Muscle of arm (tissue), 12 donors: ENCODE data around the gene NYNRIN. TPM values are rescaled to one million over a fixed set of nuclear protein-coding genes. Genes with fewer than 3 reads are reported as not detected.
A peak's percentile ranks its signal among the peaks of the same experiment; 100 is the strongest.
"Not testable (repeated sequence)": the region's sequence is repeated elsewhere in the genome, so short reads cannot be mapped to it uniquely, and the experiment has no call there.

Experiments used
- DNase-seq: peaks from one replicate; pipeline ENCODE4 v3.0.0-alpha.2; 2013
- polyA plus RNA-seq, 12 donors: library from polyadenylated mRNA; unstranded; fragments of 120-200 nt; gene quantifications; one replicate each; pipeline ENCODE4 v1.2.1, GENCODE V29; 2013; ENCODE audit not compliant: insufficient read length in 12 of 12

NYNRIN gene
- polyA plus RNA-seq, 12 donors: 19.2 to 60.0 (median 30.0) TPM

DNA sequence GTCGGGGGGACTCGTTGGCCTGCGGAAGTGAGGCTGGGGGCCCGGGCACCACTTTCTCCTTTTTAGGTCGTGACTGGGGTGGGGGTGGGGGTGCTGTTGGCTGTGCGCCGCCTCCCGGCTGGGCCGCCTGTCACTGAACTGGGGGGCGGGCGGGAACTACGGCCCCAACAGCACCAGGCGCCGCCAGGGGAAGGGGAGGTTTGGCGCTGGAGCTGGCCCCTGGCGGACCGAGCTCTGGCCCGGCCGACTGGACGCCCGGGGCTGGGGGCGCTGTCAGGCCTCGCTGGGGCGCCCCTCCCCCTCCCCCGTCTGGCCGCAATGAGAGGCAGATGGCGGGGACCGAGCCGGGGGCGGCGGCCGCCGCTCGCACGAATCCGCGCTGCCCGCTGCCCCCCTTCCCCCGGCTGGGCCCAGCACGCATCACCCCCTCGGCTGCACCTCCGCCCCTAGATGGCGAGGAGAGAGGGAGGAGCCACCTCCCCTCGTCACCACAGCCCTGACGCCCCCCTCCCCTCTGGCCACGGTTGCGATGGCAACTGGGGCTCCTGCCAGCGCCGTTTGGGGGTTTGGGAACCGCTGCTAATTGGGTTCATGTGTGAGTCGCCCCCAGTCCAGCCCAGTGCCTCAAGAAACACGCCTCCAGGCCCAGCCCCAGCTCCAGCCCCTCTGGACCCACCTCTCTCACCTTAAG is 30.1 kb upstream of the NYNRIN start:
- DNase-seq: peak; percentile 84

DNA sequence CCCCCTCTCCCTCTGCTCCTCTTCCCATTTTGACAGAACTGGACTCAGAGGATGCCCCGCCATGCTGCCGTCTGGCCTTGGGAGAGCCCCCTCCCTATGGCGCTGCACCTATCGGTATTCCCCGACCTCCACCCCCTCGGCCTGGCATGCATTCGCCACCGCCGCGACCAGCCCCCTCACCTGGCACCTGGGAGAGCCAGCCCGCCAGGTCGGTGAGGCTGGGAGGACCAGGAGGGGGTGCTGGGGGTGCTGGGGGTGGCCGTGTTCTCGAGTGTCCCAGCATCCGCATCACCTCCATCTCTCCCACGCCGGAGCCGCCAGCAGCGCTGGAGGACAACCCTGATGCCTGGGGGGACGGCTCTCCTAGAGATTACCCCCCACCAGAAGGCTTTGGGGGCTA is 29.3 kb upstream of the NYNRIN start:
- DNase-seq: no peak

DNA sequence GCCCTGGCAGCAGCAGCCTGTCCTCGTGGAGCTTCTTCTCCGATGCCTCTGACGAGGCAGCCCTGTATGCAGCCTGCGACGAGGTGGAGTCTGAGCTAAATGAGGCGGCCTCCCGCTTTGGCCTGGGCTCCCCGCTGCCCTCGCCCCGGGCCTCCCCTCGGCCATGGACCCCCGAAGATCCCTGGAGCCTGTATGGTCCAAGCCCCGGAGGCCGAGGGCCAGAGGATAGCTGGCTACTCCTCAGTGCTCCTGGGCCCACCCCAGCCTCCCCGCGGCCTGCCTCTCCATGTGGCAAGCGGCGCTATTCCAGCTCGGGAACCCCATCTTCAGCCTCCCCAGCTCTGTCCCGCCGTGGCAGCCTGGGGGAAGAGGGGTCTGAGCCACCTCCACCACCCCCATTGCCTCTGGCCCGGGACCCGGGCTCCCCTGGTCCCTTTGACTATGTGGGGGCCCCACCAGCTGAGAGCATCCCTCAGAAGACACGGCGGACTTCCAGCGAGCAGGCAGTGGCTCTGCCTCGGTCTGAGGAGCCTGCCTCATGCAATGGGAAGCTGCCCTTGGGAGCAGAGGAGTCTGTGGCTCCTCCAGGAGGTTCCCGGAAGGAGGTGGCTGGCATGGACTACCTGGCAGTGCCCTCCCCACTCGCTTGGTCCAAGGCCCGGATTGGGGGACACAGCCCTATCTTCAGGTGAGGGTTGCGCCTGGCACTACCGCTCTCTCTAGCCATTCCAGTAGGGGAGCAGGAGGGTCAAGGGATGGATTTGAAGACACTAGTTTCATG is 28.7 kb upstream of the NYNRIN start:
- DNase-seq: no peak

DNA sequence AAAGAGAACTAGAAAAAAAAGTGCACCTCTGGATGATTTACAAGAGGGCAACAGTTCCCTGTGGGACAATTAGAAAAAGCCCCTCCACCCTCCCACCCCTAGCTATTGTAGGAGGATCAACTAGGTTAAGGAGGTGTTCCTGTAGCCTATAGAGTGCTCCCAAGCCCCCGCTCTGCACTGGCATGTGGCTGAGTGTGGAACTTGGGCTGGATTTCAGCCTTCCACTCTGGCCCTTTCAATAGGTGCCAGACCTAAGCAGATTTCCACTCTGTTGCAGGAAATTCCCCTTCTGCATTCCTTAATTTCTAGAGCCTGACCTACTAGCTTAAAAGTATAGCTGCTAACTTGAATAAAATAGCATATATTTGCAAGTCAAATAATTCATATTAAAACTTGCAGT is 28.1 kb upstream of the NYNRIN start:
- no peak for DNase-seq

DNA sequence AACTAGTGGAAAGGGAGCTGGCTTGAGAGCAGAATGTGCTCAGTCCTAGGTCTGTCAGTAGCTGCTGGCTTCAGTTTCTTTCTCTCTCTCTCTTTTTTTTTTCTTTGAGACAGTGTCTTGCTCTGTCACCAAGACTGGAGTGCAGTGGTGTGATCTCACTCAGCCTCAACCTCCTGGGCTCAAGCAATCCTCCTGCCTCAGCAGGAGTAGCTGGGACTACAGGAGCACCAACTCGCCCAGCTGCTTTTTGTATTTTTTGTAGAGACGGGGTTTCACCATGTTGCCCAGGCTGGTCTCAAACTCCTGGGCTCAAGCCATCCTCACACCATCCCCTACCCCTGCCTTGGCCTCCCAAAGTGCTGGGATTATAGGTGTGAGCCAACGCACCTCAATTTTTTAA is 27.2 kb upstream of the NYNRIN start:
- not testable (repeated sequence) for DNase-seq

DNA sequence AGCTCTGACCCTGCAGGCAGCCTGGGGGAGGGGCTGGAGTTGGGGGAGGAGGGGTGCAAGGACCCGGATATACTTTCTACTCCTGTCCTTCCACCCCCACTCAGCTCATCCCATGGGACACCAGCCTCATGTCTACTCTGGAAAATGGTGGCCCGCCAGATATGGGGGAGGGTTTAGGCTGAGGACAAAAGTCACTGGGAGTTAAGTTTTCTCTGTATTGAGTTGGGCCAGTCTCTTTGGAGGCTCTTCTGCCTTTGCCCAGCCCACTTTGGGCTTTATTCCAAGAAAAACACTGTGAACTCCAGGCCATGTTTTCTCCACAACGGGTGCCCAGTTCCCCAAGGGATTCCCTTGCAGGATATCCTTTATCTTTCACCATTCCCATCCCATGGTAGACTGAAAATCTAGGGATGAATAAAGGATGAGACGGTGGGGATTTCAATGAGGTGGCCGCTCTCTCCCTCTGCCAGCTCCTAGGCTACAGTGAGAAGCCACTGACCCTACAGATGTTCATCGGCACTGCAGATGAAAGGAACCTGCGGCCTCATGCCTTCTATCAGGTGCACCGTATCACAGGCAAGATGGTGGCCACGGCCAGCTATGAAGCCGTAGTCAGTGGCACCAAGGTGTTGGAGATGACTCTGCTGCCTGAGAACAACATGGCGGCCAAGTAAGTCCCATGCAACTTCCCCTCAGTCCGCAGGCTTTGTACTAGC is 25.9 kb upstream of the NYNRIN start:
- DNase-seq: no peak

DNA sequence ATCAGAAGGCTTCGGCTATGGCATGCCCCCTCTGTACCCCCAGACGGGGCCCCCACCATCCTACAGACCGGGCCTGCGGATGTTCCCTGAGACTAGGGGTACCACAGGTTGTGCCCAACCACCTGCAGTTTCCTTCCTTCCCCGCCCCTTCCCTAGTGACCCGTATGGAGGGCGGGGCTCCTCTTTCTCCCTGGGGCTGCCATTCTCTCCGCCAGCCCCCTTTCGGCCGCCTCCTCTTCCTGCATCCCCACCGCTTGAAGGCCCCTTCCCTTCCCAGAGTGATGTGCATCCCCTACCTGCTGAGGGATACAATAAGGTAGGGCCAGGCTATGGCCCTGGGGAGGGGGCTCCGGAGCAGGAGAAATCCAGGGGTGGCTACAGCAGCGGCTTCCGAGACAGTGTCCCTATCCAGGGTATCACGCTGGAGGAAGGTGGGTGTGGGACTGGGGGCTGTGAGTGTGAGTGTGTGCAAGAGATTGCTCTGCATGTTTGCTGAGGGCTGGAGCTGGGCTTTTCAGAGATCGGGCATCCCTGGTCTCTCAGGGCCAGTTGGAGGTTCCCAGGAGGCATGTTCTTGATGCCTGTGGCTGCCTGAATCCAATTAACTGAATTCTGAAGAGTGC is 22.2 kb upstream of the NYNRIN start:
- no peak for DNase-seq

DNA sequence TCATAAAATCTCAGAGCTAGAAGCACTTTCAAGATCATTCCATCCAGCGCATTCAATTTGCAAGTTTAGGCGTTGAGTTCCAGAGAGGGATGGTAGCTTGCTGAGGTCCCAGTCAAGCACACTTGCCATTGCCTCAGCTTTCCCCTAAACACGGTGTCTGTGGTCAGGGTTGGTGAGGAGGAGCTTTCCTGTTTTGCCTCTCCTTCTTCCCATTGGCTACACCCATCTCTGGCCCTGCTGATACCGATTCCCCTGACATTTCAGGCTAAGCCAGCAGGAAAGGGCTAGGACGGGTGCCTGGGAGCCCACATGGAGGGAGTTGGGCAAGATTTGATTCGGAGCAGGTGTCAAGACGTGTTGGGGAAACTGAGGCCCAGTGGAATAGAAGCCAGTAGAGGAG is 21.7 kb upstream of the NYNRIN start:
- DNase-seq: no peak

DNA sequence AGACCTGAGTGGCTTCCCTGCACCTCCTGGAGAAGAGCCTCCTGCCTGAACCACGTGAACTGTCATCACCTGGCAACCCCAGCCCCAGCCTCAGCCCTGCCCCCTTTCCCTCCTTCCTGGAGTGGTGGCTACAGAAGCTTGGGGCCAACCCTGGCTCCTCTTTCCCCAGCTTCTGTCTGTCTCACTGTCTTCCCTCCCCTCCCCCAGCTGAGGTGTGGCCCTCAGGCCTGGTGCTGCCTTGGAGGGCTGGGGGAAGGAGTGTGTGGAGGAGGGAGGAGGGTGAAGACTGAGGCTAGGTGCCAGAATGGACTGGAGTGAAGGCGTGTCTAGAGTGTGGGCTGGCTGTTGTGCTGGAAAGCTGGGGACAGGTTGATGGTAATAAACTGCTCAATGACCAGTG is 21.1 kb upstream of the NYNRIN start:
- DNase-seq: no peak

DNA sequence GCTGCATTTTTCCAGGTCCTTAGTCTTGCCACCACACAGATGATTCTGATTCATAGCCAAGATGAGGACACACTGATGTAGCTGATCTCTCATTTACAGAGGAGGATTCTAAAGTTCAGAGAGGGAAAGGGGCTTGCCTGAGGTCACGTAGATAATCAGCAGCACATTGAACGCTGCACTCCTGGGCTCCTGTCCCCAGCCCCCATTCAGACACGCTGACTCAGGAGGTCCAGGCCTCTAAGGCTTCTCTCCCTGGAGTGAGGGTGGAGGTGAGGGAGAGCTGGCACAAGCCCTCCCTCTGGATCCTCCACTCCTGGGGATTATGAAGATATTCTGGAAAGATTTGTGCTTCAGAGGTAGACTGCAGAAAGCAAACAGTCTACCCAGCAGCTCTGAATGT is 20.5 kb upstream of the NYNRIN start:
- no peak for DNase-seq

DNA sequence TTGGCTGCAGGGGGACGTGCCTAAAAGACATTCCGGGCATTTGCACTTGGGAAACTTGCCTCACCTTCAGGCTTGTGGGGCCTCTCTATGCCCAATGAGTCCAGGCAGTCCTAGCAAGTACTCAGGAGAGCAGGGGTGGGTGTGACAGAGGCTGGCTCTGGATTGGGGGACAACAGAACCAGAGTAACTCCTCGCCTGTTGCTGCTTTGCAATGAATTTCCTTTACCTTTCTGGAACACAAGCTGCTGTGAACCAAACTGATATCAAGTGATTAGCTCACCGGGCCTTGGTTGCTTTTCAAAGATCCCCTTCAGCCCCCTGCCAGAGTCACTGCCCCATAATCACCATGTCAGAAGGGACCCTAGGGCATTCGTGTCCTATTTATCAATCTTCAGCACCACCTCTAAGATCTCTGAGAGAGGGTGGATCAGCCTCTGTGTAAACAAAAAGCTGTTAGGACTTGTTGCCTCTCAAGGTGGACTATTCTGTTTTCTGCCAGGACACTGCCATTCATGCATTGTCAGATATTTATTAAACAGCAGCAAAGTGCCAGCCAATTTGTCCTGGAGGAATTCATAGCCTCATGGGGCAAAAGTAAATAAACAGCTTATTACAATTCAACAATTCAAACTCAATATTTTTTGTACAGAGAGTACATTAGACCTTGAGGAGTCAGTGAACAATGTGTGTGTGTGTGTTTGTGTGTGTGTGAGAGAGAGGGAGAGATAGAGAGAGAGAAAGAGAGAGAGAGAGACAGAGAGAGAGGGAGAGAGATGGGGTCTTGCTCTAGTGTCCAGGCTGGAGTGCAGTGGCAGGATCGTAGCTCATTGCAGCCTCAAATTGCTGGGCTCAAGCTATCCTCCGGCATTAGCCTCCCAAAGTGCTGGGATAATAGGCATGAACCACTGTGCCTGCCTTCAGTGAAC is 19.6 kb upstream of the NYNRIN start:
- no peak for DNase-seq

DNA sequence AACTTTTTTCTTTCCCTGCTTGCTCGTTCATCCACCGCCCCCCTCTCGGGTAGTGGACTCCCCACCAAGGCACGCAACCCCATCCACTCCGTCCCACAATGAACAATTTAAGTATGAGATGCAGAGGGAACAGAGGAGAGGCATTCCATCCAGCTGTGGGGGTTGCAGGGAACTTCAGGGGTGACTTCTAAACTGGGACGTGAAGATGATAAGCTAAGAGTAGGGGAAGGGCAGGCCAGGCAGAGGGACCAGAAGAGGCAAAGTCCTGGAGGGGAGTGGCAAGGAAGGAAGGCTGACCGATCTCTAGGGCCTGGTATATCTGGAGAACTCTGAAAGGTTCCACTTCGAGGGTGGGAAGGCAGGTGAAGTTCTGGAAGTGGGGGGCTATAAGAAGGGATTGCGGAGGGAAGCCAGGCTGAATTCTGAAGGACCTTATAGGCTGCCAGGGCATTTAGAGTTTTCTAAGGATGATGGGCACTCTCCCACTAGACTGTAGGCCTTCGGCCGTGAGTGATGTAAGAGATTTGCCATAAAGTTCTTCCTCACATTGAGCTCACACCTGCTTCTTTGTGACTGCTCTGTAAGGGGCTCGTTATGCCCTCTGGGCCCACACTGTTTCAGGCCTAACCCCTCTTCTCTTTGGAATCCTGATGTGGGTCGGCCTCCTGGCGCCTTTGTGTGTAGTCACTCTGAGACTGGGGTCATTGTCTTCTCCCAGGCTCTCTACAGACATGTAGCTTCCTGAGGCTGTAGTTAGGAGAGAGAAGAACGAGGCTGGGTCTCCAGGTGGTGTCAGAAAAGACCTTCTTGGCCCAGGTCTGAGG is 18.7 kb upstream of the NYNRIN start:
- no peak for DNase-seq

DNA sequence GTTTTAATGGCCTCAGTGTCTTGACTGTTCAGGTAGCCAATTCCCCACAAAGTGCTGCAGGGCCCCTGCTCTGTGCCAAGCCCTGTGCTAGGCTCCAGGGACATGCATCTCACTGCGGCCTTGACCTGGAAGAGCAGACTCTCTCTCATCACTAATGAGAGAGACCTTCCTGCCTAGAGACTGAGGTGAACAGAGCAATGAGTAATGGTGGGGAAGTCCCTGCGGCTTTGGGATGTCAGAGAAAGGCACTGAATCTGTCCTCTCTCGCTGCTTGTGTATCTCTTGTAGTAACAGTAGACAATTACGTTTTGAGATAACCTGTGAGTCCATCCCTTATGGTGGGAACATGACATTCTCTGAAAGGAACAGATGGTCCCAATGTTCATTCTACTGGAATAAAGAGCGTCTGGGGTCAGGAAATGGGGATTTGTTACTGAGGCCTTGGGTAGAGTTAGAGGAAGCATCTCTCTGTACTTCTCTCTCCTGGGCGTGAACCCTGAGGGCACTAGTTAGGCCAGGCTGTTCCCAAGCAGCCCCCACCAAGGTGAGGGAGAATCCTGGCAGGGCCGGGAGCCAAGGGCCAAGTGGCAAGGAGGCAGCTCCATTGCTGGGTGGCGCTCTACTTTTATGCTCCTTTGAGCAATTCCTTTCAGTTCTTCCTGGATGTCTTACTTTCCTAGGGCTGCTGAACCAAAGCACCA is 17.3 kb upstream of the NYNRIN start:
- no peak for DNase-seq

DNA sequence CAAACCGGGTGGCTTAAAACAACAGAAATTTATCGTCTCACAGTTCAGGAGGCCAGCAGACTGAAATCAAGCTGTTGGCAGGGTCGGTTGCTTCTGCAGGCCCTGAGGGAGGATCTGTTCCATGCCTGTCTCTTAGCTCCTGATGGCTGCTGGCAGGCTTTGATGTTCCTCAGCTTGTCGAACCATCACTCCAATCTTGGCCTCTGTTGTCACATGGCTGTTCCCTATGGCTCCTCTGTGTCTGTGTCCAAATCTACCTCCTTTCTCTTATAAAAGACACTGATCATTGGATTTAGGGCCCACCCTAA is 16.8 kb upstream of the NYNRIN start:
- DNase-seq: no peak

DNA sequence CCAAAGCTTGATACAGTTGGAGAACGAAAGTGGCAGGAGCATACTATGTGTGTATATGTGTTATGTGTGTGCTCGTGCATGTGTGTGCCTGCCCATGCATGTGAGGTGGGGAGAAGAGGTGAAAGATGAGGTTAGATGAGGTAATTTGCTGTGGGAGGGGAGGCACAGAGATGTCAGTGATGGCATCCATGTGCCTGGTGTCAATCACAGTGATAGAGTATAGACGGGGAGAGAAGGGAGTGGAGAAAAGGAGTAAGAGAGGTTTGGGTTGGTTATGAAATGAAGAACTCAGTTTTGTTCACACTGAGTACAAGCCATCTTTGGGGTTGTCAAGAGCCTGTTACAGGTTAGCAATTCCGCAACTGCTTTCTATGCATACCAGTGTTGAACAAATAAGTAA is 14.6 kb upstream of the NYNRIN start:
- no peak for DNase-seq

DNA sequence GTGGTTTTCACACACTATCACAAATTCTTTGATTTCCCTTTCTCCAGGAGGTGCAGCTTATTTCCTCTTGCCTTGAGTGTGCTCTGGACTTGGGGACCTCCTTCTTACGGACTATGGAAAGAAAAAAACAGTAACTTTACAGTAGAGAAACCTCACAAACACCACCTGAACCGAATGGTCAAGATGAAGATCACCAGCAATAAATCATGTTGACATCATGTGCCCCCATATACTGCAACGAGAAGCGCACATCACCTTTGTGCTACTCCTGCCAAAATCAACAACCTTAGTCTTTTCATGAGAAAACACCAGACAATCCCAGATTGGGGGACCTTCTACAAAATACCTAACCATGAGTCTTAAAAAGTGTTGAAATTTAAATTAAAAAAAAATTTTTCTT is 13.3 kb upstream of the NYNRIN start:
- no peak for DNase-seq

DNA sequence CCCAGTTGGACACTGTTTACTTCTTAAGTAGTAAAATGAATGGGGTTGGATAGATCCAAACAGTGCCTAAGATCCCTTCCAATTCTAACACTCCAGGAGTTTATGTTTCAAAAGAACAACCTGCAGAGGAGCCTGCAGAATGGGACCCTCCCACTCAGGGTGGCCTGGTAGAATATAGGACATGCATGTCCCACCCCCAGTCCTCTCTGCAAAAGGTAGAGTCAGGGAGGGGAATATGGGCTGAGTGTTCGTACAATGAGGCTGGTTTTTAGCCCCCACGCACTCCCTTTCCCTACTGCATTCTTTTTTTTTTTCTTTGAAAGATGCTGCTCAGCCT is 11.8 kb upstream of the NYNRIN start:
- DNase-seq: no peak

DNA sequence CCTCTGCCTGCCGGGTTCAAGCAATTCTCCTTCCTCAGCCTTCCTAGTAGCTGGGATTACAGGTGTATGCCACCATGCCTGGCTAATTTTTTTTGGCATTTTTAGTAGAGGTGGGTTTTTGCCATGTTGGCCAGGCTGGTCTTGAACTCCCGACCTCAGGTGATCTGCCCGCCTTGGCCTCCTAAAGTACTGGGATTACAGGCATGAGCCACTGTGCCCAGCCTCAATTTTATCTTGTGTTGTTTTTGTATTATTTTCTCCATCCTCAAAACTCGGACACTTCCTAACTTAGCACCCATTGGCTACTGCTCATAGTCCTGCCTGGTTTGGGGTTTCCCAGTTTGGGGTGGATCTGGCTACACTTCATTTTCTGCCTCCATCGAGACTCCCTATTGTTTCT is 11.2 kb upstream of the NYNRIN start:
- DNase-seq: not testable (repeated sequence)

DNA sequence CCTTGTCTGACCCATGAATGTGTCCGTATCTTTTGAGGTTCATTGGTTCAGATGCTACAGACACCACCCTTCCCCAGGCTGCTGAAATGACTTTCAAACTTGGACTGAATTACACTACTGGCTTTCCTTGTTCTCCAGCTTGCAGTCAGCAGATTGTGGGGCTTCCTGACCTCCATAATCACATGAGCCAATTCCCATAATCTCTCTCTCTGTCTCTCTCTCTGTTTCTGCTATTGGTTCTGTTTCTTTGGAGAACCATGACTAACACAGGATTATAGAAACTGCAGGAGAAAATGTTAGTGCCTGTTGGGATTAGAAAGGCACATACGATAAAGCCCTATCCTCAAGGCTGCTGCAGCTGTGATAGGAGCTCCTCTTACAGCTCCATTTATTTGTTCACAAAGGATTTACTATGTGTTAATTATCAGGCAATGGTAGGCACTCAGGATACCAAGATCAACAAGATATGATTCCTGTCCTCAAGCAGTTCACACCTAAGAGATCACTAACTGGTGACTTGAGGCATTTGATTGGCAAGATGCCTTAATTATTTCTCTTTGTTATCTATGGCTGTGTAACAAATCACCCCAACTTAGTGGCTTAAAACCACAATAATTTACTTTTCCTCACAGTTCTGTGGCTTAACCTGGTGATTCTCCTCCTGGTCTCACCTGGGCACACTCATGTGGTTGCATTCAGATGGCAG is 10.2 kb upstream of the NYNRIN start:
- DNase-seq: no peak
